DND-41 (cell line): ENCODE data around the gene LSM14A.

Source experiments
- CTCF ChIP-seq: IDR thresholded peaks from 2 replicates; pipeline ENCODE4 v1.5.1; 2012; ENCODE audit warnings: borderline replicate concordance, low read length, moderate library complexity, mild to moderate bottlenecking; ENCODE audit not compliant: poor library complexity, severe bottlenecking; ENCODE audit errors: extremely low read depth
- EZH2 ChIP-seq: IDR thresholded peaks from 3 replicates; pipeline ENCODE4 v1.6.1; 2012; ENCODE audit warnings: borderline replicate concordance, low read depth, mild to moderate bottlenecking, moderate library complexity, low read length, inconsistent platforms; ENCODE audit not compliant: severe bottlenecking

- no peak for TF ChIP-seq CTCF
- no peak for TF ChIP-seq EZH2
These were observed 796 bp upstream of the LSM14A start for GRCh38 chr19:34171539-34171876.
